H1 (cell line): Measurements from ENCODE around the gene NBPF15. TPM values are rescaled to one million over a fixed set of nuclear protein-coding genes. Genes with fewer than 3 reads are reported as not detected.
"Not testable (repeated sequence)": the region's sequence is repeated elsewhere in the genome, so short reads cannot be mapped to it uniquely, and the experiment has no call there.

Experiments used
- CTCF ChIA-PET: fragments of 300-600 bp; sonication (Branson Sonifier 250); formaldehyde crosslinking; loops from one replicate; lab custom pipeline; 2021; ENCODE audit not compliant: partially characterized antibody; lab: Charles Lee
- POLR2A ChIA-PET: fragments of 300-600 bp; sonication (Branson Sonifier 250); formaldehyde crosslinking; loops from one replicate; lab custom pipeline; 2021; ENCODE audit warnings: inconsistent platforms; ENCODE audit not compliant: partially characterized antibody; lab: Charles Lee
- DNase-seq, 2 experiments: peaks; one replicate each; pipeline versions ENCODE4 v3.0.0 to v3.0.0-alpha.2; 2010 to 2022; ENCODE audit warnings: low spot score in 2 of 2, low read depth in 1 of 2, mixed read lengths in 1 of 2
- FAIRE-seq: peaks from 2 replicates; lab custom pipeline; 2011; peaks lifted over from hg19 to GRCh38; lab: Jason Lieb, UNC
- H2AFZ ChIP-seq: 2 replicates; pipeline ENCODE4 v1.8.1; 2012; ENCODE audit warnings: low read length, inconsistent platforms
- H2AK5ac ChIP-seq: 2 replicates; pipeline ENCODE4 v1.6.1; 2013; ENCODE audit warnings: low read depth, low read length
- H2BK120ac ChIP-seq: replicated peaks from 2 replicates; pipeline ENCODE3; 2013; ENCODE audit warnings: low read depth, low read length, inconsistent platforms
- H2BK12ac ChIP-seq: 2 replicates; pipeline ENCODE4 v1.6.1; 2013; ENCODE audit warnings: low read depth, low read length
- H2BK15ac ChIP-seq: 2 replicates; pipeline ENCODE4 v1.6.1; 2013; ENCODE audit warnings: low read length
- H2BK20ac ChIP-seq: 2 replicates; pipeline ENCODE4 v1.6.1; 2013; ENCODE audit warnings: low read length
- H2BK5ac ChIP-seq: 2 replicates; pipeline ENCODE4 v1.6.1; 2013; ENCODE audit warnings: low read depth, low read length
- H3K14ac ChIP-seq: 2 replicates; pipeline ENCODE4 v1.6.1; 2013; ENCODE audit warnings: inconsistent platforms; ENCODE audit not compliant: insufficient read length
- H3K18ac ChIP-seq: 2 replicates; pipeline ENCODE4 v1.6.1; 2013; ENCODE audit warnings: low read length; ENCODE audit errors: extremely low read depth
- H3K23ac ChIP-seq: 2 replicates; pipeline ENCODE4 v1.6.1; 2013; ENCODE audit warnings: inconsistent platforms; ENCODE audit not compliant: insufficient read length
- H3K23me2 ChIP-seq: 2 replicates; pipeline ENCODE4 v1.6.1; 2013; ENCODE audit warnings: low read depth, low read length
- H3K27ac ChIP-seq: 2 replicates; pipeline ENCODE4 v1.6.1; 2011; ENCODE audit warnings: low read depth, low read length, inconsistent platforms
- H3K27me3 ChIP-seq, 4 experiments: replicated peaks in 1 of 4; 1 replicate in 1 of 4; 2 replicates in 3 of 4; pipeline versions ENCODE4 v1.6.1 to v1.8.1; 2011 to 2013; ENCODE audit warnings: low read length in 3 of 4, mild to moderate bottlenecking in 3 of 4, inconsistent platforms in 2 of 4, mixed read lengths in 2 of 4, moderate library complexity in 1 of 4; ENCODE audit not compliant: control insufficient read depth in 3 of 4, insufficient read depth in 3 of 4; ENCODE audit errors: extremely low read depth in 1 of 4
- H3K36me3 ChIP-seq, 4 experiments: 2 replicates each; pipeline versions ENCODE4 v1.6.1 to v1.8.1; 2011 to 2013; ENCODE audit warnings: mild to moderate bottlenecking in 4 of 4, low read length in 3 of 4, moderate library complexity in 2 of 4, control low read depth in 1 of 4, inconsistent platforms in 1 of 4; ENCODE audit not compliant: insufficient read depth in 4 of 4, control insufficient read depth in 2 of 4
- H3K4ac ChIP-seq: replicated peaks from 2 replicates; pipeline ENCODE3; 2013; ENCODE audit warnings: low read length, low read depth, mixed read lengths, inconsistent platforms; ENCODE audit not compliant: insufficient read length
- H3K4me1 ChIP-seq, 4 experiments: replicated peaks in 1 of 4; 1 replicate in 1 of 4; 2 replicates in 3 of 4; pipeline versions ENCODE4 v1.6.1 to v1.8.1; 2011 to 2013; ENCODE audit warnings: low read length in 3 of 4, inconsistent platforms in 2 of 4, mixed read lengths in 1 of 4; ENCODE audit not compliant: insufficient read depth in 4 of 4, control insufficient read depth in 3 of 4
- H3K4me2 ChIP-seq, 2 experiments: 2 replicates each; pipeline versions ENCODE4 v1.6.1 to v1.8.1; 2011 to 2013; ENCODE audit warnings: low read depth in 2 of 2, low read length in 2 of 2, control low read depth in 1 of 2, inconsistent platforms in 1 of 2, mild to moderate bottlenecking in 1 of 2; ENCODE audit not compliant: insufficient read depth in 1 of 2
- H3K4me3 ChIP-seq, 4 experiments: fragments of 200-600, 300-600 bp in 1 of 4; sonication (generic), shearing (Covaris generic), sonication (Bioruptor Twin) in 1 of 4; 2 replicates each; pipeline versions ENCODE4 v1.5.1 to v1.8.1; 2011 to 2016; ENCODE audit warnings: low read length in 4 of 4, low read depth in 3 of 4, control low read depth in 2 of 4, inconsistent platforms in 2 of 4, mild to moderate bottlenecking in 2 of 4, mixed read lengths in 1 of 4, moderate library complexity in 1 of 4; ENCODE audit not compliant: insufficient read depth in 2 of 4; ENCODE audit errors: extremely low read depth in 1 of 4
- H3K56ac ChIP-seq: replicated peaks from 2 replicates; pipeline ENCODE3; 2013; ENCODE audit warnings: low read depth, mild to moderate bottlenecking, mixed read lengths, low read length, inconsistent platforms; ENCODE audit not compliant: insufficient read length
- H3K79me1 ChIP-seq: 2 replicates; pipeline ENCODE4 v1.6.1; 2013; ENCODE audit warnings: low read depth, low read length, control low read depth
- H3K79me2 ChIP-seq, 2 experiments: 2 replicates each; pipeline versions ENCODE4 v1.6.1 to v1.8.1; 2012 to 2013; ENCODE audit warnings: low read length in 2 of 2, mild to moderate bottlenecking in 2 of 2, inconsistent platforms in 1 of 2; ENCODE audit not compliant: insufficient read depth in 2 of 2, control insufficient read depth in 1 of 2
- H3K9ac ChIP-seq, 4 experiments: replicated peaks in 1 of 4; 1 replicate in 1 of 4; 2 replicates in 3 of 4; pipeline versions ENCODE4 v1.6.1 to v1.8.1; 2011 to 2013; ENCODE audit warnings: low read depth in 3 of 4, low read length in 3 of 4, control low read depth in 2 of 4, mild to moderate bottlenecking in 2 of 4, moderate library complexity in 2 of 4, inconsistent platforms in 1 of 4; ENCODE audit errors: extremely low read depth in 1 of 4
- H3K9me3 ChIP-seq, 2 experiments: 2 replicates each; pipeline versions ENCODE4 v1.6.1 to v1.8.1; 2012 to 2013; ENCODE audit warnings: mild to moderate bottlenecking in 2 of 2, moderate library complexity in 2 of 2, control low read depth in 1 of 2, inconsistent platforms in 1 of 2, low read depth in 1 of 2, low read length in 1 of 2, mixed read lengths in 1 of 2; ENCODE audit not compliant: insufficient read depth in 2 of 2
- H4K20me1 ChIP-seq, 2 experiments: replicated peaks in 1 of 2; 2 replicates each; pipeline versions ENCODE3 to v1.8.1; 2011 to 2013; ENCODE audit warnings: inconsistent platforms in 2 of 2, low read length in 2 of 2, mild to moderate bottlenecking in 1 of 2; ENCODE audit not compliant: insufficient read depth in 2 of 2, control insufficient read depth in 1 of 2
- H4K5ac ChIP-seq: 2 replicates; pipeline ENCODE4 v1.6.1; 2013; ENCODE audit warnings: low read length, low read depth, mixed read lengths, inconsistent platforms; ENCODE audit not compliant: insufficient read length
- H4K8ac ChIP-seq: 2 replicates; pipeline ENCODE4 v1.8.0; 2013; ENCODE audit warnings: mild to moderate bottlenecking, moderate library complexity, low read length, inconsistent platforms; ENCODE audit not compliant: insufficient read depth; ENCODE audit errors: extremely low read depth
- H4K91ac ChIP-seq: replicated peaks from 2 replicates; pipeline ENCODE3; 2013; ENCODE audit warnings: low read length, mixed read lengths, inconsistent platforms; ENCODE audit not compliant: insufficient read length
- WGBS, 2 experiments: shearing (Covaris generic) in 1 of 2; methylation state at CpG; one replicate each; pipeline versions ENCODE4 v1.1.6 to v1.1.7; 2013 to 2015; ENCODE audit warnings: low lambda C conversion rate in 2 of 2, mixed read lengths in 2 of 2, inconsistent platforms in 1 of 2, low coverage in 1 of 2, missing lambda C conversion rate in 1 of 2; ENCODE audit not compliant: insufficient replicate concordance in 2 of 2, insufficient coverage in 1 of 2, insufficient read length in 1 of 2; ENCODE audit errors: extremely low coverage in 1 of 2, missing lambda C conversion rate in 1 of 2; 5-methylcytosine and 5-hydroxymethylcytosine counted together
- polyA plus RNA-seq, 7 experiments: library from polyadenylated mRNA; depleted of rRNA in 3 of 7; stranded (reverse) in 5 of 7; unstranded in 2 of 7; fragments of >200 nt in 5 of 7; fragments of 200-250 nt in 2 of 7; gene quantifications; 1 replicate in 5 of 7; 2 replicates in 1 of 7; 4 replicates in 1 of 7; pipeline versions ENCODE4 v1.2.1 to v1.2.3, GENCODE V29; 2011 to 2013; ENCODE audit warnings: missing spikeins in 2 of 7, mixed read lengths in 2 of 7
- total RNA-seq: library from RNA; stranded (reverse); fragmentation: NEBNext Ultra II Directional; extraction: Animal tissue kit (Norgen Biotek cat#: 25700); gene quantifications from 2 replicates; pipeline ENCODE4 v1.2.1, GENCODE V29; 2021

NBPF15 gene
- total and polyA plus RNA-seq, 2 of the 8 experiments (the other 6 are each of a cell fraction or from before 2014, with no cell fraction given) = 7.9 to 9.4 TPM

- peak overlapping the region in 2 of 4 experiments; percentile 20 to 51; a peak in 4 of 8 replicates for H3K4me3 ChIP-seq
- DNase-seq = peak in 1 of 2 experiments; percentile 58
- POLR2A ChIA-PET, H3K4me1 ChIP-seq, H3K4ac ChIP-seq, H2AK5ac ChIP-seq, H3K79me2 ChIP-seq, H2BK120ac ChIP-seq, CTCF ChIA-PET, H4K20me1 ChIP-seq, H4K91ac ChIP-seq, H3K79me1 ChIP-seq, H4K5ac ChIP-seq, H3K23me2 ChIP-seq, H3K23ac ChIP-seq, H3K36me3 ChIP-seq, H3K18ac ChIP-seq, H3K56ac ChIP-seq, H2BK20ac ChIP-seq, FAIRE-seq, H3K9me3 ChIP-seq, H3K14ac ChIP-seq, H2BK15ac ChIP-seq, H2BK5ac ChIP-seq, H3K9ac ChIP-seq, H3K27me3 ChIP-seq, H3K27ac ChIP-seq, H4K8ac ChIP-seq, H2BK12ac ChIP-seq, H2AFZ ChIP-seq: not testable (repeated sequence)
- WGBS, 2 experiments = 8% methylated on average over 6 of the region's 18 CpGs; no CpG with 5 or more reads in 1 of the 2 experiments
- peak overlapping the region; percentile 28 to 40; a peak in 2 of 4 replicates for H3K4me2 ChIP-seq
These were observed 28.9 kb upstream of the NBPF15 start for GRCh38 chr1:144490394-144490793.

GRCh38 chr1:144487002-144487401 lies 25.5 kb upstream of the NBPF15 start:
- CTCF ChIA-PET = not testable (repeated sequence)

More at GRCh38 chr1:144487002-144487401, 25.5 kb upstream of the NBPF15 start:
- H3K18ac ChIP-seq, FAIRE-seq, H3K23ac ChIP-seq, H3K4me2 ChIP-seq, H2BK15ac ChIP-seq, H2BK20ac ChIP-seq, H2BK120ac ChIP-seq, H3K4me1 ChIP-seq, H3K4ac ChIP-seq, H2BK5ac ChIP-seq, H3K4me3 ChIP-seq, H4K8ac ChIP-seq, H3K56ac ChIP-seq, H3K36me3 ChIP-seq, POLR2A ChIA-PET, H2AFZ ChIP-seq, H3K79me2 ChIP-seq, H3K79me1 ChIP-seq, H2BK12ac ChIP-seq, H4K91ac ChIP-seq, H2AK5ac ChIP-seq, H3K23me2 ChIP-seq, H3K27me3 ChIP-seq, H3K27ac ChIP-seq, DNase-seq, H4K20me1 ChIP-seq, H3K9ac ChIP-seq, H3K14ac ChIP-seq, H4K5ac ChIP-seq, H3K9me3 ChIP-seq: not testable (repeated sequence)
- WGBS, 2 experiments = 70% methylated on average over 1 of the region's 2 CpGs; no CpG with 5 or more reads in 1 of the 2 experiments
